NCI-H82 (cell line): ENCODE measurements around the gene MED13.
"Not testable (repeated sequence)": the region's sequence is repeated elsewhere in the genome, so short reads cannot be mapped to it uniquely, and the experiment has no call there.

Experiments
- DNase-seq: peaks from one replicate; lab custom pipeline; 2025; lab: John Stamatoyannopoulos, UW

Gene MED13

DNA sequence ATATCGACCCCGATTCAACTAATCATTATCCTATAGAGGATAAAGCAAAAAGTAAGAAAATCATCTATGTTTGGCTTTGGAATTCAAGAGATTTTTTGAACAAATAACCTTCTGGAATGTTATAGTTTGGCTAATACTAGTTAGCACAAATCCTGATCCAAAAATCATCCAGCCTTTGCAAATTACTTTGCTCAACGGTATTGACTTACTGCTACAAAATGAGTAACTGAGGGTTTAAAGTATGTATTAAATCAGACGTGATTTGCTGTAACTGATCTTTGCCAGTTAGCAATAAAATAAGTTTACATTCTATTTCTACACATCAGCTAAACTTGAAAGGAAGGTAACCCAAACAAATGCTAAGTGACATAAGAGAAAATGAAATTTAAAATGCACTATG lies 6.5 kb downstream of the MED13 start:
- no peak for DNase-seq

- no peak for DNase-seq
Observed at GRCh38 chr17:62057696-62058095, 7.4 kb downstream of the MED13 start.

- no peak for DNase-seq
Observed at GRCh38 chr17:62052765-62053338, 12.2 kb downstream of the MED13 start.

DNA sequence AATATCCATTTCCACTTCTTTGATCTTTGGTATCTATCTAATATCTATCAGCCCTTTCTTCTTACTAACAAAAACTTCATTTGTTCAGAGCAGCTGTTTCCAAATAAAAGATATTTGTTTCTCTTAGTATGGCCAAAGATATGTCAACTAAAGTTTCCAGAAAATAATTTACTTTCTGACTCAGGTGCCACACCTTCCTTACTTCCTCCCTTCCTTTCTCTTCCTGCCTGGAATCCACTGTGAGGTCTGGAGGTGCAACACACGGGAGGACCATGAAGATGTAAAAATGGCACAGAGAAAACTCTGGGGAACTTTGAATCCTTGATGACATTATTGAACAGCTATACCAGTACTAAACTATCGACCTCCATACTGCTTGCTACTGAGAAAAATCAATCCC lies 14.0 kb downstream of the MED13 start:
- no peak for DNase-seq

DNA sequence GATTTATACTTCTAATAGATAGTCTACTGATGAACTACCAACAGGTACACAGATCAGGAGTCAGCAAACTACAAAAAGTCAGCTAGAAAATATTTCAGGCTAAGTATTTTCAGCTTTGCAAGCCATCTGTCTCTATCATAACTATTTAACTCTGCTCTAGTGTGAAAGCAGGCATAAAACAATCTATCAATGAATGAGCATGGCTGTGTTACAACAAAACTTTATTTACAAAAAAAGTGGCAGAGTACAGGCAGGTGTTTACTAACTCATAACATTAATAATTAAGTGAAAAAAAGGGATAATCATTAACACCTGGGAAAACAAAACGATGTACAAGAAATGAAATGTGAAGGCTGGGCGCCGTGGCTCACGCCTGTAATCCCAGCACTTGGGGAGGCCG lies 15.8 kb downstream of the MED13 start:
- DNase-seq = no peak

GRCh38 chr17:62048262-62048661 lies 16.8 kb downstream of the MED13 start:
- no peak for DNase-seq

DNA sequence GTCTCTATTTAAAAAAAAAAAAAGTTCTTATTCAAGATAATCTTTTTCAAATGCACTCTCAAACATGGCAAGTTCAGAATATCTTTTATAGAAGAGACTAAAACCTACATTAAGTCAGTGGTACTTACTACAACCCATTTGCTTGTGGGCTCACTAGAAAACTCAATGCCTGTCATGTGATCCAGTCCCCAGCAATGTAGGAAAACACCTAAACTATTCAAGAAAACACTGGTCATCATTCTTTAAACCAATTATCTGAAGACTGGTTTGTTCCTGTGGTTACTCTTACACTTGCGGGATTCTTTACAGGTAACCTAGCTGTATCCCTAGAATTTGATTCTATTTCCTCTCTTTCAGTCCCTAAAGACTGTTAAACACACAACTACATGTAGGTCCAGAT lies 19.6 kb downstream of the MED13 start:
- DNase-seq = no peak

DNA sequence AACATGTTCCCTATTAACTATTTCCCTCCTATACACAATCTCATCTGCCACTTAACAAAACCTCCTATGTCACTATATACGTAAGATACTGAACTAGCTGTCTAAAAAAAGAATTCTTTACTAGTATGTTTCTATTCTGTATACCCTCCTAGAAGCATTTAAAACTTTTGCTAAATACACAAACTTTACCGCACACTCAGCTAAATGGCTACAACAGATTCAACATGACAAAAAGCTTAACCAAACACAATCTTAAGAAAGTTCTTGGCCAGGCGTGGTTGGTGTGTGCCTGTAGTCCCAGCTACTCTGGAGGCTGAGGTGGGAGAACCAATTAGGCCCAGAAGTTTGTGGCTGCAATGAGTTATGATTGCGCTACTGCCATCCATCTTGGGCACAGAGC lies 20.0 kb downstream of the MED13 start:
- DNase-seq = no peak

- no peak for DNase-seq
Observed at GRCh38 chr17:62043602-62044001, 21.5 kb downstream of the MED13 start.

DNA sequence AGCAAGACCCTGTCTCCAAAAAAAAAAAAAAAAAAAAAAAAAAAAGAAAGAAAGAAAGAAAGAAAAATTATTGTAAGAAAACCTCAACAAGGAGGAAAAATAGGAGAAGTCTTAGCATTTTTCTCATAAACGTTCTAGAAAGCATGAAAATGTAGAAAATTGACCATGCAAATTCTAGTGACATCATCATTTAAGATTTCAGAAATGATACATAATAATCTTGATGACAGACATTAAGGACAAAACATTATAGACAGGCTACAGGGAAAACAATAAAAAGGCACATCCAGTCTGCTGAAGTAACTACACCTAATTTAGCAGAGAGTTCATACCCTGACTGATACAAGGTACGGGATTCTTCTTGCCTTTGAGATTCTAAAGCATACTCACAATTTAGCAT lies 21.9 kb downstream of the MED13 start:
- DNase-seq = no peak

- DNase-seq = no peak
Observed at GRCh38 chr17:62038248-62038647, 26.8 kb downstream of the MED13 start.

DNA sequence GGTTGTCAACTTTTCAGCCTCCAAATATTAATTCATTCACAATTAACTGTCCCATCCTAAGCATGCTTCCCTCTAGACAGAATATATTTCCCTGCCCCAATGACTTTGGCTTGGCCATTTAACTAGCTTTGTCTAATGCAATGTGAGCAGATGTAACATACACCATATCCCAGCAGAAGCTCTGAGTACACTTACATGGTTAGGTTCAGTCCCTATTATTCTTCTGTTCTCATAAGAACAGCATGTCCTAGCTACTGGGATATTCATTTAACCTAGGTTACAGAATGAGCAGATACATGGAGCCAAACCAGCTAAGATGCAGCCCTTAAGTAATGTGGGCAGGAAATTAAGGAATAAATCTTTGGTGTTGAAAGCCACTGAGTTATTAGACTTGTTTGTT lies 31.8 kb downstream of the MED13 start:
- no peak for DNase-seq

DNA sequence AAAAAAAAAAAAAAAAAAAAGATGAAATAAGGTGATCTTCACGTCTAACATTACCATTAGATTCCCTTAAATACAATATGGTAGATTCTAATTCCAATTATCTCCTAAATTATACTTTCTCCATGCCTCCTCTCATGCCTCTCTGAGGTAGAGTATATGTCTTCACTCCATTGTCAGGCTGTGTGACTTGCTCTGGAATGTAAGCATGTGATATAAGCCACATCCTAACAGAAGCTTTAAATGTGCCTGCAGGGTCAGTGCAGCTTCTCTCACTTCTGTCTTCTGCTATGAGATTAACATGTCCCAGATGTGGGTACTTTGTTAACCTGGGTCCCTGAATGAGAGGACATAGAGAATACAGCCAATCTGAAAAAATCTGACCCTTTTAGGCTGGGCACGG lies 32.6 kb downstream of the MED13 start:
- no peak for DNase-seq

DNA sequence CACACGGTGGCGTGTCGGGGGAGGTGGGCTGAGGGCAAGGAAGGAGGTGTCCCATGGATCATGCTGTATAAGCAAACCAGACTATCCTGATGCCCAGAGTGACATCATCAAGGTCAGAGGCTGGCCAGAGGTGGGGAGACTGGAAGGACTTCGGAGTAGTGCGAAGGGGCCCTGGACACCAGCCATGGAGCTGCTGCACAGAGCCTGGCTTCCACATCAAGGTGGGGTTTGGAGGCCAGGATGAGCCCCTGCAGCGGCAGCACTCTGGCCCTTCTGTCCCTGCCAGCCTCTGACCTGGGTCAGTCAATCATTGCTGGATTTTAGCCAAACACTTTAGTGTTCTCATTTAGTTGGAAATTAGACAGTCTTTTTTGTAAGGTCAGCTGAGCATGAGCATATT lies 34.8 kb downstream of the MED13 start:
- no peak for DNase-seq

GRCh38 chr17:62024866-62025265 lies 40.2 kb downstream of the MED13 start:
- no peak for DNase-seq

DNA sequence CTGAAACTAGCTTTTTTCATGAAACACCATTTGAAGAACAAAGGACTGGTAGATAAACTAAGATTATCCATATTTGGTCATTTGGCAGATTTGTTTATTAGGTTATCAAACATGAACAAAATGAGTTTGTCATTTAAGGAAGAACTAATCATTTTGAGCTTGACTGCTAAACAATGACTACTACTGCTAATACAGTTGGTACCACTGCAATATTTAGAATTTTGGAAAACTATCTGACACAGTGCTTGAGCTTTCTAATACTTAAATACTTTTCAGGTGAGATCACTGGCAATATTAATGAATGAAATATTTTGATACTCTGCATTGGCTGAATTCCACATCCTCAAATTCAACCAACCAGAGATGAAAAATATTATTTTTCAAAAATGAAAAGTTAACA lies 47.2 kb downstream of the MED13 start:
- DNase-seq = no peak

GRCh38 chr17:62017496-62017895 lies 47.6 kb downstream of the MED13 start:
- no peak for DNase-seq

DNA sequence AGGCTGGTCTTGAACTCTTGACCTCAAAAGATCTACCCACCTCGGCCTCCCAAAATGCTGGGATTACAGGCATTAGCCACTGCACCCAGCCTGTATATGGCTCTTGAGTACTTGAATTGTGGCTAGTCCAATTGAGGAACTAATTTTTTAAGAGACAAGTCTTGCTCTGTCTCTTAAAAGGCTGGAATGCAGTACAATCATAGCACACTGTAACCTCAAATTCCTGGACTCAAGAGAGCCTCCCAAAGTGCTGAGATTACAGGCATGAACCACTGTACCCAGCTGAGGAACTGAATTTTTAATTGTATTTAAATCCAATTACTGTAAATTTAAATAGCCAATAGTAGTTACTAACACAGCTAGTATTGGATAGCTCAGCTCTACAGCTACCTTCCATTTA lies 50.6 kb downstream of the MED13 start:
- no peak for DNase-seq

DNA sequence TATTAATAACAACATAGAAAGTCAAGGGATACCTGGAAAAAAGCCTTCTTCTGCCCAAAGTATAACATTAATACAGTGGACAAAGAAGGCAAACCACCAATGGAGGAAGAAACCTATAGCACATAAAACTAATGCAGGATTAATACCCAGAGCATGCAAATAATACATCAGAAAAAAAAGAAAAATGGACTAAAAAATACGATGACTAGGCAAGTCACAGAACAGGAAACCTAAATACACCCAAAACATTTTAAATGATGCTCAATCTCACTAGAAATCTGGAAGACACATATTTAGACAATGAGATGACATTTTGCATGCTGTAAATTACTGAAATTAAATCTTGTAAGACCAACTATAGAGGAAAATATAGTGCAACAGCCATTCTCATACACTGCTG lies 55.9 kb downstream of the MED13 start:
- no peak for DNase-seq

- no peak for DNase-seq
Observed at GRCh38 chr17:62008294-62008693, 56.8 kb downstream of the MED13 start.

DNA sequence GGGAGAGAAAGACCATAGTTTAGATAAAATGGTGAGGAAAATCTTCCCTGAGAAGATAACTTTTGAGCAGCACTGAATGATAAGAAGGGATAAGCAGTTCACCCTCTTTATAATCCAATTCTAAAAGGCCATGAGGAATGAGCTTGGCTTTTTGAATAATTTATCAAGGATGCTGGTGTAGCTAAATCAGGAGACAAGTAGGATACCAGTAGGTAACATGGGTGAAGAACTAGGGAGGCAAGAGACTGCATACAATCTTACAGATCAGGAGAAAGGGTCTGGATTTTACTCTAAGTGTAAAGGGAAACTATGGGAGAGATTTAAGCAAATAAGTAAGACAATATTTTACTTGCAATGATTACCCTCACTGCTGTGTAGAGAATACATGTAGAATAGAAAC lies 60.7 kb downstream of the MED13 start:
- peak; percentile 50 for DNase-seq

DNA sequence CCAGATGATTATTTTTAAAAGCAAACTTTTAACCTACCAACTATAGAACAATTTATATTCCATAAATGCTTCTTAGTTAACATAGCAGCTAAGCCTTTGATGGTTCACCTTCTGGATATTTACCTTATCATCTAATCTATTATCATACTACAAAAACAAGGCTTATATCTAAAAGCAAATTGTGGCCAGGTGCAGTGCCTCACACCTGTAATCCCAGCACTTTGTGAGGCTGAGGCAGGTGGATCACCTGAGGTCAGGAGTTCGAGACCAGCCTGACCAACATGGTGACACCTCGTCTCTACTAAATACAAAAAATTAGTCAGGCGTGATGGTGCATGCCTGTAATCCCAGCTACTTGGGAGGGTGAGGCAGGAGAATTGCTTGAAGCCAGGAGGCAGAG lies 61.9 kb downstream of the MED13 start:
- not testable (repeated sequence) for DNase-seq

GRCh38 chr17:62001105-62001504 lies 64.0 kb downstream of the MED13 start:
- DNase-seq = no peak

DNA sequence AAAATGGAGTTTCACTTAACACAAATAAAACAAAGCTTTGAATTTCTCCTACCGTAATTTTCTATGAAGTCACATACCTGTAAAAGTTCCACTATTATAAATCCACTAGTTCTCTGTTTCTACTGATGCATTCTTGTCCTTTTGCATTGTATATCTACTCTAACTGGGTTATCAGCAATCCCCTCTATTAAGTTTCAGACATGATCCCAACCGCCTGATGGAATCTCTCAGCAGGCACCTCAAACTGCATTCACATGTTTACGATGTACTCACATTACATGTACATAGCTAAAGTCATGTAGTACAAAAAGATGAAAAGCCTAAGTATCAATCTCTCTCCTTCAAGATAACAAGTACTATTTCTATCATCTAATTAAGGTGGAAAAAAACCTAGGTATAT lies 64.9 kb downstream of the MED13 start:
- no peak for DNase-seq

DNA sequence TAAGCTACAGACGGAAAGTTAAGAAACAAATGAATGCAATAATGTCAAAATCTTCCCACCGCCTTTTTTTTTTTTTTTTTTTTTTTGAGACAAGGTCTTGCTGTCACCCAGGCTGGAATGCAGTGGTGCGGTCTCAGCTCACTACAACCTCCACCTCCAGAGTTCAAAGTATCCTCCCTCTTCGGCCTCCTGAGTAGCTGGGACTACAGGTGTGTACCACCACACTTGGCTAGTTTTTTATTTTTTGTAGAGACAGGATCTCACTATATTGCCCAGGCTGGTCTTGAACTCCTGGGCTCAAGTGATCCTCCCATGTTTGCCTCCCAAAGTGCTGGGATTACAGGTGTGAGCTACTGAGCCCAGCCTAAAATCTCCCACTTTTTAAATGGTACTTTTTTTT lies 66.5 kb downstream of the MED13 start:
- not testable (repeated sequence) for DNase-seq
